OCI-LY3 (cell line): Measurements from ENCODE around the gene SPINDOC.

Experiments used
- EZH2phosphoT487 ChIP-seq: fragments of 200-600 bp; shearing (Covaris generic); IDR thresholded peaks from 2 replicates; pipeline ENCODE4 v1.6.1; 2018; ENCODE audit warnings: antibody characterized with exemption, mixed run types, low read depth
- TF ChIP-seq, protein P1 (sequence below): fragments of 200-600, 300-600 bp; sonication (generic); IDR thresholded peaks from 2 replicates; pipeline ENCODE4 v1.5.1; 2014; ENCODE audit warnings: antibody characterized with exemption, low read length, low read depth

DNA sequence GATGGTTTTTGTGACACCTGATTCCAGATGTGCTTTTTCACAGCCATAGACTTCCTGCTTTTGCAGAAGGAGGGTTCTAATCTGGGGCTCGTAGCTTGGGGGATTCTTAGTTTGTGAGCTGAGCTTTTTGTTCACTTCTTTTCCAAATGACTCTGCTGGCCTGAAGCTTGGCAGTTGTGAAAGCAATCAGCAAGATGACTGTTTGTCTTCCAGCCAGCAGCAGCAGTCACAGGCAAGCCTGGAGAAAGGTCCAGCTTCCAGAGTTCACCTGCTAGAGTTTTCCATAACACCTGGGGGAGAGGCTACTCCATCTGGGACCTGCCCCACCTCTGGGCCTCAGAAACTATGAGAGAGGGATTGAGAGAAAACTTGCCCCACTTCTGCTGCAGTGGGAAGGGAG is 29.8 kb downstream of the SPINDOC start:
- TF ChIP-seq, protein P1, sequence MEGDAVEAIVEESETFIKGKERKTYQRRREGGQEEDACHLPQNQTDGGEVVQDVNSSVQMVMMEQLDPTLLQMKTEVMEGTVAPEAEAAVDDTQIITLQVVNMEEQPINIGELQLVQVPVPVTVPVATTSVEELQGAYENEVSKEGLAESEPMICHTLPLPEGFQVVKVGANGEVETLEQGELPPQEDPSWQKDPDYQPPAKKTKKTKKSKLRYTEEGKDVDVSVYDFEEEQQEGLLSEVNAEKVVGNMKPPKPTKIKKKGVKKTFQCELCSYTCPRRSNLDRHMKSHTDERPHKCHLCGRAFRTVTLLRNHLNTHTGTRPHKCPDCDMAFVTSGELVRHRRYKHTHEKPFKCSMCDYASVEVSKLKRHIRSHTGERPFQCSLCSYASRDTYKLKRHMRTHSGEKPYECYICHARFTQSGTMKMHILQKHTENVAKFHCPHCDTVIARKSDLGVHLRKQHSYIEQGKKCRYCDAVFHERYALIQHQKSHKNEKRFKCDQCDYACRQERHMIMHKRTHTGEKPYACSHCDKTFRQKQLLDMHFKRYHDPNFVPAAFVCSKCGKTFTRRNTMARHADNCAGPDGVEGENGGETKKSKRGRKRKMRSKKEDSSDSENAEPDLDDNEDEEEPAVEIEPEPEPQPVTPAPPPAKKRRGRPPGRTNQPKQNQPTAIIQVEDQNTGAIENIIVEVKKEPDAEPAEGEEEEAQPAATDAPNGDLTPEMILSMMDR: no peak
- no peak for TF ChIP-seq EZH2phosphoT487
